GM12878 (cell line): ENCODE data around the gene DNAJC15. TPM values are rescaled to one million over a fixed set of nuclear protein-coding genes. Genes with fewer than 3 reads are reported as not detected.

Experiments used
- ATAC-seq: fragments of 200-7000 bp; cut with Tn5 transposase; 3 replicates; pipeline ENCODE4 v1.9.1; 2020; ENCODE audit warnings: mild to moderate bottlenecking, moderate library complexity
- BruUV-seq: library from RNA; stranded (reverse); fragments of 400-500 nt; replicated peaks from 2 replicates; lab custom pipeline; 2021; lab: Mats Ljungman, UMichigan
- CTCF ChIA-PET: fragments of 300-600 bp; sonication (Branson Sonifier 250); formaldehyde crosslinking; extraction: SDS; loops from one replicate; lab custom pipeline; 2021; ENCODE audit warnings: inconsistent platforms; lab: Yijun Ruan, JAX
- POLR2A ChIA-PET: fragments of 350-600 bp; formaldehyde crosslinking; extraction: SDS; loops from one replicate; lab custom pipeline; 2021; ENCODE audit warnings: inconsistent platforms; lab: Charles Lee
- RAD21 ChIA-PET: fragments of 300-600 bp; sonication (Branson Sonifier 250); formaldehyde crosslinking; loops from one replicate; lab custom pipeline; 2023; ENCODE audit warnings: antibody characterized with exemption; ENCODE audit not compliant: unreplicated experiment; lab: Charles Lee
- SMC1A ChIA-PET: fragments of 300-600 bp; sonication (Branson Sonifier 250); formaldehyde crosslinking; loops from one replicate; lab custom pipeline; 2023; ENCODE audit not compliant: unreplicated experiment, uncharacterized antibody; lab: Charles Lee
- DNase-seq: peaks from one replicate; pipeline ENCODE4 v3.0.0-alpha.2; 2011; ENCODE audit warnings: low read depth, low spot score
- FAIRE-seq: peaks from 3 replicates; lab custom pipeline; 2011; peaks lifted over from hg19 to GRCh38; lab: Jason Lieb, UNC
- H2AFZ ChIP-seq: 2 replicates; pipeline ENCODE4 v1.6.0; 2011; ENCODE audit warnings: low read depth, low read length, control low read depth; ENCODE audit not compliant: control insufficient read depth
- H3K27ac ChIP-seq: 2 replicates; pipeline ENCODE4 v1.5.1; 2011; ENCODE audit warnings: control low read depth; ENCODE audit not compliant: control insufficient read depth, insufficient read depth
- H3K27me3 ChIP-seq, 2 experiments: replicated peaks in 1 of 2; 2 replicates each; pipeline versions ENCODE4 v1.6.0 to v1.6.1; 2011; ENCODE audit warnings: low read length in 1 of 2; ENCODE audit not compliant: control insufficient read depth in 2 of 2, insufficient read depth in 2 of 2
- H3K36me3 ChIP-seq, 2 experiments: 2 replicates each; pipeline ENCODE4 v1.5.1; 2011; ENCODE audit warnings: low read length in 1 of 2; ENCODE audit not compliant: control insufficient read depth in 2 of 2, insufficient read depth in 2 of 2
- H3K4me1 ChIP-seq: 2 replicates; pipeline ENCODE4 v1.6.1; 2011; ENCODE audit warnings: mild to moderate bottlenecking, low read length, moderate library complexity, mixed read lengths; ENCODE audit not compliant: control insufficient read depth, insufficient read depth
- H3K4me2 ChIP-seq: 2 replicates; pipeline ENCODE4 v1.6.0; 2011; ENCODE audit warnings: control low read depth; ENCODE audit not compliant: control insufficient read depth, insufficient read depth
- H3K4me3 ChIP-seq: fragments of 200-600 bp; sonication (generic); 2 replicates; pipeline ENCODE4 v1.5.1; 2016
- H3K79me2 ChIP-seq: 2 replicates; pipeline ENCODE4 v1.6.0; 2011; ENCODE audit warnings: low read length; ENCODE audit not compliant: control insufficient read depth, insufficient read depth
- H3K9ac ChIP-seq: 2 replicates; pipeline ENCODE4 v1.8.0; 2011; ENCODE audit warnings: low read length, control low read depth, mixed read lengths; ENCODE audit not compliant: control insufficient read depth, insufficient read depth
- H3K9me3 ChIP-seq: replicated peaks from 3 replicates; pipeline ENCODE4 v1.5.1; 2011; ENCODE audit warnings: mild to moderate bottlenecking, low read length; ENCODE audit not compliant: control insufficient read depth, insufficient read depth
- H4K20me1 ChIP-seq: 2 replicates; pipeline ENCODE4 v1.6.0; 2011; ENCODE audit not compliant: control insufficient read depth, insufficient read depth
- BCLAF1 ChIP-seq: fragments of 450-650 bp; IDR thresholded peaks from 2 replicates; pipeline ENCODE4 v1.6.1; 2017; ENCODE audit warnings: antibody characterized with exemption, mild to moderate bottlenecking, moderate library complexity
- CREM ChIP-seq: IDR thresholded peaks from 2 replicates; pipeline ENCODE4 v1.6.1; 2014; ENCODE audit warnings: antibody characterized with exemption, low read depth
- E4F1 ChIP-seq: fragments of 450-650 bp; IDR thresholded peaks from 2 replicates; pipeline ENCODE4 v1.6.1; 2018; ENCODE audit warnings: borderline replicate concordance, mild to moderate bottlenecking; ENCODE audit not compliant: partially characterized antibody
- LARP7 ChIP-seq: fragments of 450-650 bp; IDR thresholded peaks from 2 replicates; pipeline ENCODE4 v1.6.1; 2017; ENCODE audit warnings: mild to moderate bottlenecking
- MTA3 ChIP-seq: IDR thresholded peaks from 2 replicates; pipeline ENCODE4 v1.6.1; 2012; ENCODE audit warnings: low read length, inconsistent platforms, borderline replicate concordance
- MXI1 ChIP-seq: fragments of 150-350 bp; IDR thresholded peaks from 2 replicates; pipeline ENCODE4 v1.6.1; 2011; ENCODE audit warnings: low read depth, mild to moderate bottlenecking, inconsistent platforms, low read length, improper control_type of control experiment
- NFYB ChIP-seq: IDR thresholded peaks from 2 replicates; pipeline ENCODE4 v1.6.1; 2011; ENCODE audit warnings: low read depth, mild to moderate bottlenecking, low read length, improper control_type of control experiment, moderate library complexity; ENCODE audit not compliant: insufficient read depth
- NR2F1 ChIP-seq: fragments of 450-650 bp; conservative IDR thresholded peaks from 2 replicates; pipeline ENCODE4 v1.6.1; 2017; ENCODE audit warnings: mild to moderate bottlenecking
- PAX5 ChIP-seq: IDR thresholded peaks from 2 replicates; pipeline ENCODE4 v1.6.1; 2011; ENCODE audit warnings: low read depth, low read length, borderline replicate concordance
- RELA ChIP-seq: fragments of 450-650 bp; IDR thresholded peaks from 2 replicates; pipeline ENCODE4 v1.8.0; 2014; ENCODE audit warnings: borderline replicate concordance; ENCODE audit not compliant: partially characterized antibody
- RFX5 ChIP-seq: IDR thresholded peaks from 2 replicates; pipeline ENCODE4 v1.6.1; 2011; ENCODE audit warnings: low read depth, low read length, improper control_type of control experiment
- SIN3A ChIP-seq: IDR thresholded peaks from 2 replicates; pipeline ENCODE4 v1.6.1; 2012; ENCODE audit warnings: low read depth, low read length, improper control_type of control experiment
- SMC3 ChIP-seq: IDR thresholded peaks from 2 replicates; pipeline ENCODE4 v1.6.1; 2011; ENCODE audit warnings: low read length, improper control_type of control experiment, borderline replicate concordance
- SREBF1 ChIP-seq: IDR thresholded peaks from 2 replicates; pipeline ENCODE4 v1.6.1; 2012; ENCODE audit warnings: mild to moderate bottlenecking, low read length
- SRF ChIP-seq, 2 experiments: IDR thresholded peaks; 2 replicates each; pipeline ENCODE4 v1.6.1; 2011; ENCODE audit warnings: low read depth in 2 of 2, low read length in 2 of 2, mild to moderate bottlenecking in 1 of 2, moderate library complexity in 1 of 2
- TARDBP ChIP-seq: IDR thresholded peaks from 2 replicates; pipeline ENCODE4 v1.6.1; 2016; ENCODE audit warnings: borderline replicate concordance
- USF1 ChIP-seq: IDR thresholded peaks from 2 replicates; pipeline ENCODE4 v1.6.1; 2011; ENCODE audit warnings: borderline replicate concordance, low read depth, mild to moderate bottlenecking, moderate library complexity, mixed read lengths, low read length; ENCODE audit not compliant: insufficient read depth; ENCODE audit errors: extremely low read length
- WGBS: methylation state at CpG from one replicate; pipeline ENCODE4 v1.1.6; 2016; ENCODE audit warnings: low lambda C conversion rate; ENCODE audit not compliant: insufficient replicate concordance, insufficient coverage; ENCODE audit errors: missing lambda C conversion rate; 5-methylcytosine and 5-hydroxymethylcytosine counted together
- in situ Hi-C: fragments of 300-500 bp; cut with MboI; formaldehyde crosslinking; loops from 9 replicates; pipeline ENCODE4 v1.14.3; 2018; ENCODE audit warnings: mixed read lengths
- intact Hi-C: fragments of 100-400 bp; cut with micrococcal nuclease; formaldehyde crosslinking; loops from one replicate; pipeline ENCODE4 v1.14.2; 2022; ENCODE audit not compliant: unreplicated experiment
- polyA plus RNA-seq, 11 experiments: library from polyadenylated mRNA; depleted of rRNA in 4 of 11; unstranded in 6 of 11; stranded (reverse) in 5 of 11; fragments of >200 nt; fragmentation: Nextera tagmentation in 4 of 11; fragmentation: Illumina TruSeq in 1 of 11; extraction: Ambion mirVana in 4 of 11; extraction: Trizol in 1 of 11; gene quantifications; 1 replicate in 1 of 11; 2 replicates in 10 of 11; pipeline versions ENCODE4 v1.2.1 to v1.2.3, GENCODE V29; 2011 to 2016; ENCODE audit warnings: inconsistent platforms in 2 of 11, missing spikeins in 2 of 11, low read depth in 1 of 11
- total RNA-seq, 4 experiments: library from RNA; depleted of rRNA in 3 of 4; stranded (reverse); fragments of >200 nt in 3 of 4; fragmentation: Illumina TruSeq in 1 of 4; extraction: Trizol in 1 of 4; gene quantifications; 2 replicates each; pipeline versions ENCODE4 v1.2.1 to v1.2.3, GENCODE V29; 2013 to 2021

The DNAJC15 gene
- total and polyA plus RNA-seq, 10 of the 15 experiments (the other 5 are each of a cell fraction or from before 2014, with no cell fraction given), result 13.1 to 104 (median 54.4) TPM

GRCh38 chr13:42997381-42997780, 26.0 kb upstream of the DNAJC15 start (continued):
- TF ChIP-seq SMC3 (no peak), RELA (no peak), RFX5 (no peak), CREM (no peak), NFYB (no peak), MTA3 (peak; percentile 41; the same call in 1 of the 2 replicates), SREBF1 (no peak), PAX5 (no peak), NR2F1 (no peak), SRF (IDR thresholded peaks at IDR 0.05; ENCODE audit: low read depth in 2 of 2, low read length in 2 of 2) (no peak), E4F1 (no peak), SIN3A (no peak)
- TF ChIP-seq, all 136 proteins: peak for 20

- 50% methylated on average over 2 of the region's 2 CpGs for WGBS
- ChIA-PET RAD21 (interaction anchor here (1.2 to 1.6 kb wide), 2 partner anchors 12 to 14 kb away, joined by 3 to 5 read pairs; no protein-coding TSS in a partner anchor), POLR2A (interaction anchor here (1.0 kb wide), 1 partner anchor 81 kb away, joined by 3 read pairs; no protein-coding TSS in a partner anchor), SMC1A (interaction anchor here (0.7 to 2.2 kb wide), 5 partner anchors 12 to 85 kb away, joined by 3 to 9 read pairs (median 3); partner anchors contain the start of gene DNAJC15), CTCF (interaction anchor here (0.6 to 2.2 kb wide), 3 partner anchors 9 to 48 kb away, joined by 3 to 10 read pairs (median 3); no protein-coding TSS in a partner anchor)
- no TSS peak for BruUV-seq
- ATAC-seq (no peak), DNase-seq (no peak), FAIRE-seq (no peak)
- Histone ChIP-seq H2AFZ (no peak overlapping the region), H3K36me3 (no peaks in the 10 kb centered on the region), H3K9me3 (no peaks in the 10 kb centered on the region; the same call in 2 of the 3 replicates), H3K9ac (no peak overlapping the region), H3K4me3 (no peak overlapping the region), H3K27ac (no peak overlapping the region), H3K27me3 (no peaks in the 10 kb centered on the region), H3K4me2 (no peak overlapping the region), H4K20me1 (no peaks in the 10 kb centered on the region), H3K4me1 (peaks cover 25% of the 10 kb centered on the region), H3K79me2 (no peaks in the 10 kb centered on the region)
- in situ Hi-C loops, result no loop called here
- intact Hi-C loops, result no loop called here
- no peak for TF ChIP-seq MXI1
- no peak for TF ChIP-seq LARP7
- no peak for TF ChIP-seq TARDBP
- no peak for TF ChIP-seq USF1
- no peak for TF ChIP-seq BCLAF1
Measured at GRCh38 chr13:42999491-42999890, 23.9 kb upstream of the DNAJC15 start.
